HCT116 (cell line): Measurements from ENCODE around the gene OR10AD1. TPM values are rescaled to one million over a fixed set of nuclear protein-coding genes. Genes with fewer than 3 reads are reported as not detected.

Experiments used
- ATAC-seq: fragments of 200-7000 bp; cut with Tn5 transposase; 2 replicates; pipeline ENCODE4 v1.9.1; 2020; ENCODE audit warnings: mild to moderate bottlenecking, moderate library complexity
- BruUV-seq: library from RNA; stranded (reverse); fragments of 400-500 nt; replicated peaks from 2 replicates; lab custom pipeline; 2021; lab: Mats Ljungman, UMichigan
- CTCF ChIA-PET: fragments of 300-600 bp; sonication (Branson Sonifier 250); formaldehyde crosslinking; loops from one replicate; lab custom pipeline; 2021; ENCODE audit warnings: antibody characterized with exemption; lab: Charles Lee
- POLR2A ChIA-PET: fragments of 300-600, 350-600 bp; sonication (Branson Sonifier 250); formaldehyde crosslinking; loops from one replicate; lab custom pipeline; 2021; ENCODE audit warnings: antibody characterized with exemption; lab: Charles Lee
- RAD21 ChIA-PET, 2 experiments: fragments of 300-600 bp; sonication (Branson Sonifier 250); formaldehyde crosslinking; loops; one replicate each; lab custom pipeline; 2023; ENCODE audit warnings: low total read pairs in 2 of 2; ENCODE audit not compliant: uncharacterized antibody in 2 of 2, unreplicated experiment in 2 of 2, low non-redundant PET in 1 of 2; lab: Charles Lee
- DNase-seq: peaks from one replicate; pipeline ENCODE4 v3.0.0-alpha.2; 2010; ENCODE audit warnings: low read depth, low spot score
- H2AFZ ChIP-seq: fragments of 200-600 bp; shearing (Covaris generic), sonication (generic); 2 replicates; pipeline ENCODE4 v1.6.1; 2017; ENCODE audit warnings: low read depth, mixed run types, mixed read lengths, antibody characterized with exemption, low read length; ENCODE audit not compliant: poor library complexity, severe bottlenecking
- H3K27ac ChIP-seq: 2 replicates; pipeline ENCODE4 v1.5.1; 2012; ENCODE audit warnings: low read depth, low read length
- H3K27me3 ChIP-seq: fragments of 200-600 bp; sonication (generic); 2 replicates; pipeline ENCODE4 v1.6.1; 2016; ENCODE audit warnings: mixed run types, low read length, mixed read lengths; ENCODE audit not compliant: insufficient read depth
- H3K36me3 ChIP-seq, 2 experiments: fragments of 200-500 bp in 1 of 2; fragments of 200-600 bp in 1 of 2; sonication (Bioruptor generic) in 1 of 2; sonication (generic) in 1 of 2; 2 replicates each; pipeline versions ENCODE4 v1.5.1 to v1.6.1; 2014 to 2016; ENCODE audit warnings: low read length in 2 of 2, inconsistent platforms in 1 of 2, mixed read lengths in 1 of 2, mixed run types in 1 of 2; ENCODE audit not compliant: insufficient read depth in 2 of 2, control insufficient read depth in 1 of 2
- H3K4me1 ChIP-seq, 2 experiments: fragments of 200-600 bp in 1 of 2; sonication (generic) in 1 of 2; 2 replicates each; pipeline versions ENCODE4 v1.5.1 to v1.6.1; 2012 to 2017; ENCODE audit warnings: low read length in 2 of 2, inconsistent platforms in 1 of 2, mild to moderate bottlenecking in 1 of 2, mixed read lengths in 1 of 2, mixed run types in 1 of 2, moderate library complexity in 1 of 2; ENCODE audit not compliant: insufficient read depth in 2 of 2, control insufficient read depth in 1 of 2
- H3K4me2 ChIP-seq: fragments of 200-600 bp; sonication (generic); 2 replicates; pipeline ENCODE4 v1.6.1; 2017; ENCODE audit warnings: mixed run types, low read length, mixed read lengths
- H3K4me3 ChIP-seq, 2 experiments: fragments of 200-600 bp in 1 of 2; sonication (generic) in 1 of 2; replicated peaks in 1 of 2; 2 replicates each; pipeline ENCODE4 v1.5.1; 2011 to 2016; ENCODE audit warnings: low read length in 2 of 2, control low read depth in 1 of 2, low read depth in 1 of 2, mild to moderate bottlenecking in 1 of 2, mixed read lengths in 1 of 2, mixed run types in 1 of 2
- H3K79me2 ChIP-seq: fragments of 200-600 bp; sonication (generic); 2 replicates; pipeline ENCODE4 v1.6.1; 2017; ENCODE audit warnings: mild to moderate bottlenecking, mixed run types, low read length, moderate library complexity, mixed read lengths; ENCODE audit not compliant: insufficient read depth
- H3K9ac ChIP-seq: fragments of 200-600 bp; sonication (generic); 2 replicates; pipeline ENCODE4 v1.6.1; 2016; ENCODE audit warnings: low read length, mixed read lengths
- H3K9me2 ChIP-seq: fragments of 200-600 bp; sonication (generic), shearing (Covaris generic); 2 replicates; pipeline ENCODE4 v1.6.1; 2017; ENCODE audit warnings: mixed run types, mild to moderate bottlenecking, moderate library complexity; ENCODE audit not compliant: insufficient read depth
- H3K9me3 ChIP-seq, 2 experiments: fragments of 200-500 bp in 1 of 2; fragments of 200-600 bp in 1 of 2; sonication (Bioruptor generic) in 1 of 2; sonication (generic) in 1 of 2; 2 replicates each; pipeline ENCODE4 v1.6.1; 2014 to 2017; ENCODE audit warnings: low read length in 2 of 2, mixed read lengths in 2 of 2, inconsistent platforms in 1 of 2, low read depth in 1 of 2, mild to moderate bottlenecking in 1 of 2, mixed run types in 1 of 2, moderate library complexity in 1 of 2; ENCODE audit not compliant: control insufficient read depth in 1 of 2, insufficient read depth in 1 of 2
- H4K20me1 ChIP-seq: fragments of 200-600 bp; sonication (generic), shearing (Covaris generic); 2 replicates; pipeline ENCODE4 v1.6.1; 2017; ENCODE audit warnings: mixed run types, mild to moderate bottlenecking, moderate library complexity; ENCODE audit not compliant: insufficient read depth
- EGR1 ChIP-seq: IDR thresholded peaks from 2 replicates; pipeline ENCODE4 v1.6.1; 2012; ENCODE audit warnings: low read depth
- FOSL1 ChIP-seq: IDR thresholded peaks from 2 replicates; pipeline ENCODE4 v1.6.1; 2012; ENCODE audit warnings: low read depth
- POLR2A ChIP-seq: IDR thresholded peaks from 2 replicates; pipeline ENCODE4 v1.7.0; 2011; ENCODE audit warnings: borderline replicate concordance; ENCODE audit not compliant: insufficient read depth, insufficient read length; ENCODE audit errors: extremely low read depth
- POLR2AphosphoS5 ChIP-seq: IDR thresholded peaks from 2 replicates; pipeline ENCODE4 v1.6.1; 2011; ENCODE audit warnings: mild to moderate bottlenecking, low read depth, low read length, moderate library complexity
- RAD21 ChIP-seq: IDR thresholded peaks from 2 replicates; pipeline ENCODE4 v1.6.1; 2012; ENCODE audit warnings: low read depth, mild to moderate bottlenecking
- intact Hi-C: fragments of 100-400 bp; cut with micrococcal nuclease; formaldehyde crosslinking; loops from 2 replicates; pipeline ENCODE4 v1.10.0; 2022
- total RNA-seq: library from RNA; stranded (reverse); gene quantifications from one replicate; pipeline ENCODE4 v1.2.1, GENCODE V29; 2021; ENCODE audit not compliant: unreplicated experiment
- TF ChIP-seq, protein P1 (sequence below): IDR thresholded peaks from 2 replicates; pipeline ENCODE4 v1.6.1; 2011; ENCODE audit warnings: mild to moderate bottlenecking, low read length, moderate library complexity; ENCODE audit not compliant: insufficient replicate concordance; ENCODE audit errors: extremely low read depth
- TF ChIP-seq, protein P2 (sequence below): IDR thresholded peaks from 2 replicates; pipeline ENCODE4 v1.6.1; 2012
- TF ChIP-seq, protein P3 (sequence below), 3 experiments: fragments of 200-600 bp in 1 of 3; sonication (generic) in 1 of 3; IDR thresholded peaks in 2 of 3; conservative IDR thresholded peaks in 1 of 3; 2 replicates each; pipeline ENCODE4 v1.5.1; 2012 to 2017; ENCODE audit warnings: low read depth in 2 of 3, low read length in 2 of 3, antibody characterized with exemption in 1 of 3, borderline replicate concordance in 1 of 3, control low read depth in 1 of 3, mild to moderate bottlenecking in 1 of 3, mixed read lengths in 1 of 3, mixed run types in 1 of 3, moderate library complexity in 1 of 3; ENCODE audit not compliant: insufficient read depth in 1 of 3

The OR10AD1 gene
- total RNA-seq, 1 experiment from 2014 or later = not detected

DNA sequence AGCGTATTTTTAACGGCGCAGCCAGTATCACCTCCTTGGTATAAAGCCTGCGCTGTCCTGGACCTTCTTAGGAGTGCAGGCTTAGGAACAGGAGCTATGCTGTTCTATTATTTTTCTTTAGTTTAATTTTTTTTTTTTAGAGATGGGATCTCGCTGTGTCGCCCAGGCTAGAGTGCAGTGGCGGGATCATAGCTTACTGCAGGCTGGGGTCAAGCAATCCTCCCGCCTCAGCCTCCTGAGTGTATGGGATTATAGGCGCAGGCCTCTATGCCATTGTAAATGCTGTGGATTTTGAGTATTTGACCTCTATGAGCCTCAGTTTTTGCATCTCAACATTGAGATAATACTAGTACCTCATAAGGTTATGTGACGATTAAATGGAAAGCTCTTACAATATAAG, 4.1 kb downstream of the OR10AD1 start:
- Histone ChIP-seq H3K79me2 (no peaks in the 10 kb centered on the region), H3K9me2 (no peaks in the 10 kb centered on the region), H3K9ac (no peak overlapping the region; the same call in 1 of the 2 replicates), H3K27me3 (no peaks in the 10 kb centered on the region), H3K9me3 (no peaks in the 10 kb centered on the region), H3K27ac (no peak overlapping the region), H3K4me2 (peak overlapping the region; percentile 96), H4K20me1 (no peaks in the 10 kb centered on the region), H3K4me1 (peaks cover 10 to 20% of the 10 kb centered on the region in 2 experiments; a peak in 3 of 4 replicates), H3K36me3 (no peaks in the 10 kb centered on the region), H2AFZ (no peak overlapping the region), H3K4me3 (peak overlapping the region; percentile 54 to 69)
- no peak for TF ChIP-seq RAD21
- TF ChIP-seq, protein P1, sequence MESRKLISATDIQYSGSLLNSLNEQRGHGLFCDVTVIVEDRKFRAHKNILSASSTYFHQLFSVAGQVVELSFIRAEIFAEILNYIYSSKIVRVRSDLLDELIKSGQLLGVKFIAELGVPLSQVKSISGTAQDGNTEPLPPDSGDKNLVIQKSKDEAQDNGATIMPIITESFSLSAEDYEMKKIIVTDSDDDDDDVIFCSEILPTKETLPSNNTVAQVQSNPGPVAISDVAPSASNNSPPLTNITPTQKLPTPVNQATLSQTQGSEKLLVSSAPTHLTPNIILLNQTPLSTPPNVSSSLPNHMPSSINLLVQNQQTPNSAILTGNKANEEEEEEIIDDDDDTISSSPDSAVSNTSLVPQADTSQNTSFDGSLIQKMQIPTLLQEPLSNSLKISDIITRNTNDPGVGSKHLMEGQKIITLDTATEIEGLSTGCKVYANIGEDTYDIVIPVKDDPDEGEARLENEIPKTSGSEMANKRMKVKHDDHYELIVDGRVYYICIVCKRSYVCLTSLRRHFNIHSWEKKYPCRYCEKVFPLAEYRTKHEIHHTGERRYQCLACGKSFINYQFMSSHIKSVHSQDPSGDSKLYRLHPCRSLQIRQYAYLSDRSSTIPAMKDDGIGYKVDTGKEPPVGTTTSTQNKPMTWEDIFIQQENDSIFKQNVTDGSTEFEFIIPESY = no peak
- TF ChIP-seq, protein P2, sequence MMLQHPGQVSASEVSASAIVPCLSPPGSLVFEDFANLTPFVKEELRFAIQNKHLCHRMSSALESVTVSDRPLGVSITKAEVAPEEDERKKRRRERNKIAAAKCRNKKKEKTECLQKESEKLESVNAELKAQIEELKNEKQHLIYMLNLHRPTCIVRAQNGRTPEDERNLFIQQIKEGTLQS = no peak
- TF ChIP-seq POLR2AphosphoS5 = no peak
- TF ChIP-seq FOSL1 = no peak
- TF ChIP-seq EGR1 = no peak
- no peak for TF ChIP-seq POLR2A
- TF ChIP-seq, protein P3, sequence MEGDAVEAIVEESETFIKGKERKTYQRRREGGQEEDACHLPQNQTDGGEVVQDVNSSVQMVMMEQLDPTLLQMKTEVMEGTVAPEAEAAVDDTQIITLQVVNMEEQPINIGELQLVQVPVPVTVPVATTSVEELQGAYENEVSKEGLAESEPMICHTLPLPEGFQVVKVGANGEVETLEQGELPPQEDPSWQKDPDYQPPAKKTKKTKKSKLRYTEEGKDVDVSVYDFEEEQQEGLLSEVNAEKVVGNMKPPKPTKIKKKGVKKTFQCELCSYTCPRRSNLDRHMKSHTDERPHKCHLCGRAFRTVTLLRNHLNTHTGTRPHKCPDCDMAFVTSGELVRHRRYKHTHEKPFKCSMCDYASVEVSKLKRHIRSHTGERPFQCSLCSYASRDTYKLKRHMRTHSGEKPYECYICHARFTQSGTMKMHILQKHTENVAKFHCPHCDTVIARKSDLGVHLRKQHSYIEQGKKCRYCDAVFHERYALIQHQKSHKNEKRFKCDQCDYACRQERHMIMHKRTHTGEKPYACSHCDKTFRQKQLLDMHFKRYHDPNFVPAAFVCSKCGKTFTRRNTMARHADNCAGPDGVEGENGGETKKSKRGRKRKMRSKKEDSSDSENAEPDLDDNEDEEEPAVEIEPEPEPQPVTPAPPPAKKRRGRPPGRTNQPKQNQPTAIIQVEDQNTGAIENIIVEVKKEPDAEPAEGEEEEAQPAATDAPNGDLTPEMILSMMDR (IDR thresholded peaks at IDR 0.05 in 2 of 3, conservative IDR thresholded peaks at IDR 0.05 in 1 of 3; ENCODE audit: borderline replicate concordance in 1 of 3, insufficient read depth in 1 of 3, low read depth in 2 of 3, low read length in 2 of 3) = no peak
- ATAC-seq (no peak), DNase-seq (no peak)
- ChIA-PET POLR2A (interaction anchor here (0.9 kb wide), 1 partner anchor 294 kb away, joined by 5 read pairs; the partner anchor contains the start of gene VDR), RAD21 (no interaction called here), CTCF (interaction anchor here (0.8 to 2.4 kb wide), 2 partner anchors 13 to 16 kb away, joined by 3 to 7 read pairs; no protein-coding TSS in a partner anchor)
- BruUV-seq = no TSS peak
- intact Hi-C loops = loop anchor here (5.0 to 10.0 kb wide), 2 partner anchors 153 to 256 kb away; partner anchors contain the start of gene ZNF641
